Fibroblast of lung (primary cell): ENCODE data around the gene NAPG.

Source experiments
- EZH2 ChIP-seq: IDR thresholded peaks from 2 replicates; pipeline ENCODE4 v1.5.1; 2012; ENCODE audit warnings: low read length, control low read depth, mild to moderate bottlenecking; ENCODE audit errors: missing control alignments
- TF ChIP-seq, protein P1 (sequence below), 2 donors: IDR thresholded peaks in 1 of 2; conservative IDR thresholded peaks in 1 of 2; 1 replicate in 1 of 2; 2 replicates in 1 of 2; pipeline ENCODE4 v1.5.1; 2011 to 2012; ENCODE audit warnings: low read length in 2 of 2, control low read depth in 1 of 2, inconsistent platforms in 1 of 2, low read depth in 1 of 2, mild to moderate bottlenecking in 1 of 2

DNA sequence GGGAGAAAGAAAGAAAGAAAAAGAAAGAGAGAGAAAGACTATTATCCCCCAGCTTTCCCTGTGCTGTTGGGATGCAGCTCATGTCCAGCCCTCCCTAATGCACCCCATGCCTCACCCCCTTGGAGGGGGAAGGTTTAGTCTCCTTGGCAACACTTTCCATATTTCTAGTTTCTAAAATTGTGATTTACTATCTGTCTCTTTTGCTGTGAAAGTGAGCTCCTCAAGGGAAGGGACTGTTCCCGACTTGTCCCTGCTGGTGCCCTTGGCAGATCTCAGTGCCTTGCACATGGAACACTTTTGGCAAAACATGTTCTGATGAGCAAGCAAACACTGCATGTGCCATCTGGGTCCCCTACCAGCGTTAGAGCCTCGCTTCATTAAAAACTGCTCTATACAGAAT is 11.7 kb upstream of the NAPG start:
- TF ChIP-seq, protein P1, sequence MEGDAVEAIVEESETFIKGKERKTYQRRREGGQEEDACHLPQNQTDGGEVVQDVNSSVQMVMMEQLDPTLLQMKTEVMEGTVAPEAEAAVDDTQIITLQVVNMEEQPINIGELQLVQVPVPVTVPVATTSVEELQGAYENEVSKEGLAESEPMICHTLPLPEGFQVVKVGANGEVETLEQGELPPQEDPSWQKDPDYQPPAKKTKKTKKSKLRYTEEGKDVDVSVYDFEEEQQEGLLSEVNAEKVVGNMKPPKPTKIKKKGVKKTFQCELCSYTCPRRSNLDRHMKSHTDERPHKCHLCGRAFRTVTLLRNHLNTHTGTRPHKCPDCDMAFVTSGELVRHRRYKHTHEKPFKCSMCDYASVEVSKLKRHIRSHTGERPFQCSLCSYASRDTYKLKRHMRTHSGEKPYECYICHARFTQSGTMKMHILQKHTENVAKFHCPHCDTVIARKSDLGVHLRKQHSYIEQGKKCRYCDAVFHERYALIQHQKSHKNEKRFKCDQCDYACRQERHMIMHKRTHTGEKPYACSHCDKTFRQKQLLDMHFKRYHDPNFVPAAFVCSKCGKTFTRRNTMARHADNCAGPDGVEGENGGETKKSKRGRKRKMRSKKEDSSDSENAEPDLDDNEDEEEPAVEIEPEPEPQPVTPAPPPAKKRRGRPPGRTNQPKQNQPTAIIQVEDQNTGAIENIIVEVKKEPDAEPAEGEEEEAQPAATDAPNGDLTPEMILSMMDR (conservative IDR thresholded peaks at IDR 0.05 in 1 of 2, IDR thresholded peaks at IDR 0.05 in 1 of 2; ENCODE audit: low read depth in 1 of 2, low read length in 2 of 2): no peak
- TF ChIP-seq EZH2: no peak
